Tibial nerve (tissue), 3 donors: ENCODE data around the gene GLI1.

ENCODE experiments used
- POLR2A ChIP-seq, 2 donors: fragments of 450-650 bp; IDR thresholded peaks; one replicate each; pipeline ENCODE4 v1.6.1; 2017; ENCODE audit warnings: antibody characterized with exemption in 2 of 2, mild to moderate bottlenecking in 2 of 2, moderate library complexity in 2 of 2
- TF ChIP-seq, protein P1 (sequence below), 5 experiments: fragments of 200-600 bp in 3 of 5; fragments of 450-650 bp in 2 of 5; sonication (generic) in 3 of 5; IDR thresholded peaks; one replicate each; pipeline ENCODE4 v1.5.1; 2016 to 2019; ENCODE audit warnings: antibody characterized with exemption in 5 of 5, mild to moderate bottlenecking in 3 of 5, moderate library complexity in 2 of 5

DNA sequence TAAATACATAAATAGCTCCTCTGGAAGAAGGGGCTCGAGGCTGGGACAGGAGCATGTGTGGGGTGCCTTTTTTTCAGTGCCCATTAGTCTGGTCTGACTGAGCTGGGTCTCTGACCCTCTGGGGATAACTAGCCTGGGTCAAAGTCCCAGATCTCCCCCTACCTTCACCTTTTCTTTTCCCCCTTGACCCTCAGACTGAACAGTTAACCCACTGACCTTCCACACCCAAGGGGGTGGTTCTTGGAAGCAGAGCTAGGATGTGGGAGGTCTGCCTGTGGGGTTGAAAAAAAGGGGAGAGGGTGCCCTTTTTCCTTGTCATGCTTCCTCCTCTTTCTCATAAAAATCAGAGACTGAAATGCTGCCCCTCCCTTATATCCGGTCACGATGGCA lies 925 bp upstream of the GLI1 start:
- TF ChIP-seq, protein P1, sequence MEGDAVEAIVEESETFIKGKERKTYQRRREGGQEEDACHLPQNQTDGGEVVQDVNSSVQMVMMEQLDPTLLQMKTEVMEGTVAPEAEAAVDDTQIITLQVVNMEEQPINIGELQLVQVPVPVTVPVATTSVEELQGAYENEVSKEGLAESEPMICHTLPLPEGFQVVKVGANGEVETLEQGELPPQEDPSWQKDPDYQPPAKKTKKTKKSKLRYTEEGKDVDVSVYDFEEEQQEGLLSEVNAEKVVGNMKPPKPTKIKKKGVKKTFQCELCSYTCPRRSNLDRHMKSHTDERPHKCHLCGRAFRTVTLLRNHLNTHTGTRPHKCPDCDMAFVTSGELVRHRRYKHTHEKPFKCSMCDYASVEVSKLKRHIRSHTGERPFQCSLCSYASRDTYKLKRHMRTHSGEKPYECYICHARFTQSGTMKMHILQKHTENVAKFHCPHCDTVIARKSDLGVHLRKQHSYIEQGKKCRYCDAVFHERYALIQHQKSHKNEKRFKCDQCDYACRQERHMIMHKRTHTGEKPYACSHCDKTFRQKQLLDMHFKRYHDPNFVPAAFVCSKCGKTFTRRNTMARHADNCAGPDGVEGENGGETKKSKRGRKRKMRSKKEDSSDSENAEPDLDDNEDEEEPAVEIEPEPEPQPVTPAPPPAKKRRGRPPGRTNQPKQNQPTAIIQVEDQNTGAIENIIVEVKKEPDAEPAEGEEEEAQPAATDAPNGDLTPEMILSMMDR (IDR thresholded peaks at IDR 0.05), result no peak
- TF ChIP-seq POLR2A (IDR thresholded peaks at IDR 0.05), result no peak
